HTERT RPE-1 (cell line): ENCODE data around the gene AP1M1.

Experiments used
- in situ Hi-C: fragments of 300-500 bp; cut with MboI; formaldehyde crosslinking; loops from 4 replicates; pipeline ENCODE4 v1.14.3; 2020; ENCODE audit warnings: low sequenced_read_pairs

The AP1M1 gene

DNA sequence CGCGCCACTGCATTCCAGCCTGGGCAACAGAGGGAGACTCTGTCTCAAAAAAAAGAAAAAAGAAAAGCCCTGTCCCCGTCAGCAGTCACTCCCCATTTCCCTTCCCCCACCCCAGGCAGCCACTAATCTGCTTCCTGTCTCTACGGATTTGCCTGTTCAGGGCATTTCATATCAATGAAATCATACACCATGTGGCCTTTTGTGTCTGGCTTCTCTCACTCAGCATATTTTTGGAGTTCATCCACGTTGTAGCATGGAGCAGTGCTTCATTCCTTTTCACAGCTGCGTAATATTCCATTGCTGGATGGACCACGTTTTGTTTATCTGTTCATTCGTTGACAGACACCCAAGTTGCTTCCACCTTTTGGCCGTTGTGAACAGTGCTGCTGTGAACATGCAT is 90.8 kb downstream of the AP1M1 start:
- in situ Hi-C loops = no loop called here

DNA sequence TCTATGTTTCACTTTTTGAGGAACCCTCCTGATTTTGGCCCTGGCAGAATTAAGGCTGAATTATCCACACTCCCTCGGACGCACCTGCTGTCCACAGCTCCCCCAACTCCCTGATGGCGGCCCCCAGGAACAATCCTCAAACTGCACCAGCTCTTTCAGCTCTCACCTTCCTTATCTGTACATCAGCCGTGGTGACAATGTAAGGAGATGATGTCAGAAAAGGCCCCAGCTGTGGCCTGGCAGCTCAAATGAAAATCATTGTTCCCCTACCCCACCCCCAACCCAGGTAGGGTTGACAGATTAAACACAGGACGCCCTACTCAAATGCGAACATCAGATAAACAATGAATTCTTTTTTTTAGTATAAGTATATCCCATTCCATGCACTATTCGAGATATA is 91.9 kb downstream of the AP1M1 start:
- in situ Hi-C loops = no loop called here

DNA sequence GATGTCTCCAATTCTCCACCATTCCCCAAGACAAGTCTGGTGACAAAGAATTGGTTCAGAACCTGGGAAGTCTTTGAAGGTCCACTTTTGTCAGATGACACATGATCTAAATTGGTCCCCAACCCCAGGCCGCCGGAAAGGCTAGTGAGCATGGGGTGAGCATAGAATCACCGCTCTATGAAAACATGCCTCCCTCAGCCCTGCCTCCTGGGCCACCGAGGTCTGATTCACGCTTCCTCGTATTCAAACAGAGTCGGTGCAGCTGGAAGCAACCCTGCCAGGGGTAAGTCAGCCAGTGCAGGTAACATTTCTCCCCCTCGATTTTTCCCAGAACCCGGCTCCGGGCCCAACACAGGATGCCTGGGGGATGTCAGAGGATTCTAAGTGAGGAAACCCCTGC is 93.0 kb downstream of the AP1M1 start:
- in situ Hi-C loops = no loop called here

DNA sequence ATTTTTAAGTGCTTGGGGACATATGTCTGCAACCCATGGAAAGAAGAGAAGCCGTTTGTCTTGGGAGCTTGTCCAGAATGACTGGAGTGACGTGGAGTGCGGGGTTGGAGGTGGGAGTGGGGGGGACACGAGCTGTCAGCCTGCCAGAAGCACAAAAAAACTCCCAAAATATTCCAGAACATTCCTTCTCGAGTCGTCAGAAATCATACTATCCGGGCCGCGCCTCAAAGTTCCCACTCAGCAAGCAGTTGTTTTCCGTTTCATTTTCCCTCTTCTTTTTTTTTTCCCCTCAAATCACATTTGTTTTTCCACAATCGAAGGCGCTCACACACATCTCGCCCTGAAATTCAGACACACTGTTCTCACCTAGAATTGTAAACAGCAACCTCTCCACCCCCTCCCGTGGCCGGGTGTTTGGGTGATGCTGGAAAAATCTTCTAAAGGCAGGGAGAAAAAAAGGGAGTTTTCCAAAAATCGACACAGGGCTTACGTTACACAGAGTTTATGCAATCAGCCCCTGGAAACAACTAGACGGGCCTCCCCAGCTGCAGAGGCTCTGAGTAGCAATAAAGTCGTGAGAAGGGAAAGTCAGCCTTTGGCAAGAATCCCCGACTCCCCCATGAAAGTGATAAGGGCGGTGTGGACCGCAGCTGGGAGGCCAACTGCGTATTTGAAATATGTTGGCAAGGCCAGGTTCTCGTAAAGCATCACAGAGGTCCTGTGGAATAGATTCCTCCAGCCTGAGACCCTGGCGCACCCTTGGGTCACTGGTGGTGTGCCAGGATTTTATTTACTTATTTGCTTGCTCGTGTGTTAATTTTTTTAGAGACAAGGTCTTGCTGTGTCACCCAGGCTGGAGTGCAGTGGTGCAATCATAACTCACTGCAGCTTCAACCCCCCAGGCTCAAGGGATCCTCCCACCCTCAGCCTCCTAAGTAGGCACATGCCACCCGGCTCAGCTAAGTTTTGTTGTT is 95.7 kb downstream of the AP1M1 start:
- in situ Hi-C loops = no loop called here

DNA sequence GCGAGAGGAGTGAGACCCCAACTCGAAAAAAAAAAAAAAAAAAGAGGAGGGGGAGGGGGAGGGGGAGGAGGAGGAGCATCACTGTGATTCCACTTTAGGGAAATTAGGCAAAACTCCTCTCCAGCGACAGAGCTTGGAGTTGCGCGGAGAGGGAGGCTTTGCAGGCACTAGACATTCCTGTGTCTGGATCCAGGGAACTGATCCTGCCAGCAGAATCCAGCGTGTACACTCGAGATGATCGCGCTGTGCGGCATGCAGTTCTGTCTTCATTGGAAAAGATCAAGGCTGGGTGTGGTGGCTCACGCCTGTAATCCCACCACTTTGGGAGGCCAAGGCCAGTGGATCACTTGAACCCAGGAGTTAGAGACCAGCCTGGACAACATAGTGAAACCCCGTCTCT is 97.3 kb downstream of the AP1M1 start:
- in situ Hi-C loops = no loop called here
